HG02678 (cell line): ENCODE measurements around the gene LZTFL1.
A peak's percentile ranks its signal among the peaks of the same experiment; 100 is the strongest.
"Not testable (repeated sequence)": the region's sequence is repeated elsewhere in the genome, so short reads cannot be mapped to it uniquely, and the experiment has no call there.

Experiments used
- ATAC-seq: cut with Tn5 transposase; IDR thresholded peaks from one replicate; pipeline ENCODE4 v1.9.1; 2021; ENCODE audit warnings: mild to moderate bottlenecking, moderate library complexity; ENCODE audit not compliant: unreplicated experiment

Gene LZTFL1

DNA sequence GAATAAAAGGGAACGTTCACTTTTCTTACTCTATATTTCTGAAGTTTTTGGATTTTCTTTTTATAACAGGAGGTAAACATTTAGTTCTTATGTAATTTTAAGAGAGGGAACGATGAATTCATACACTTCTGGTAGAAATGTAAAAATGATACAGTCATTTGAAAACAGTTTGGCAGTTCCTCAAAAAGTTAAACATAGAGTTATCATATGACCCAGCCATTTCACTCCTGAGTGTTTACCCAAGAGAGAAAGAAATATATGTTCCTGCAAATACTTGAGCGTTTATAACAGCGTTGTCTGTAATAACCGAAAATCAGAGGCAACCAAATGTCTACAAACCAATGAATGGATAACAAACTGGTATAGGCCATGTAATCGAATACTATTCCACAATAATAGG, 23.6 kb upstream of the LZTFL1 start:
- ATAC-seq: no peak

DNA sequence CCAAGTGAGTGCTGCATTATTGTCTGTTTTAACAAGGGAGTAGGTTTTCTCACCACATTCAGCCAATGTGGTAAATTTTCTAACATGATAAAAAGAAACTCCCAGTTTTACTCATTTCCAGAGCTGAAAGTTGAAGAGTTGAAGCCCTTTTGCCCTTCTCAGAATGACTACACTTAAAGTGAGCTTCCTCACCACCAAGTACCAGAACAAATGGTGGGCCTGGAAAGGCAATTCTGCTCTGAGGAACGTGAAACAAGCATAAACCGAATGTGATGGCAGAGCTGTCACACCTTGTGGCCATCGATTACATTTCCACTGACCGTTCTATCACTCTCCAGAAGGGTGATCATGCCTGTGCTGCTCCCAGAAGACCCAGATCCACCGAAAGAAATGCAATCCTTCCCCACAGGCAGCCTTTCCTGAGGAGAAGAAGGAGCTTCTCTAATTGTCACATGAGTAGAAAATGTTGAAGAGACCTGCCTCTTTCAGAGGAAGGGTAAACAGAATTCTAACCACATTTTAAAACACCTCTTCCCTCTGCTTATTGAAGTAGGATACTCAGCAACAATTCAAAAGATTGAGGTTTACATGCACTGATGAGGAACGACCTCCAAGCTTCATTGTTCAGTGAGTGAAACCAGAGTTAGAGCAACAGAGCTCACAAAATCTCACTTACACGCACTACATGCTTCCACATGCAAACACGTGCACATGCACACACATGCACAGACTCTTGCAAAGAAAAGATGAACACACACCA, 23.0 kb upstream of the LZTFL1 start:
- peak; percentile 72 for ATAC-seq

GRCh38 chr3:45861043-45861719, 19.3 kb upstream of the LZTFL1 start:
- ATAC-seq: peak; percentile 49

DNA sequence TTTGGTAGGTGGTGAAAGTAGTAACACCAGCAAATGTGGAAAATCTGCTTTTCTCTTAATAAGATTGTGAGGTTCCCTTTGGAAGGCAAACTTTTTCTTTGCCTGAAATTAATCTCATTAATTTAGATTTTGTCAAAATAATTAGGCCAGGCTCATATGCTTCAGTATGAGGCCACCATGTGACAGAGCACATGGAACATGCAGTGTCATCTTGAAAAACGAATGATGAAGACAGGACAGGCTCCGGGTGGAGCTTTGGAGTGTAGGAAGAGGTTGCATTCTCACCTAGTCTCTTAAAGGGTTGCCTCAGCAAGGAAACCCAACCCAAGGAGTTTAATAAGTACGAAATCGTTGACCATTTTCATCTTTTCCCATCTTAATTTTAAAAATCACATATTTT, 18.6 kb upstream of the LZTFL1 start:
- no peak for ATAC-seq

DNA sequence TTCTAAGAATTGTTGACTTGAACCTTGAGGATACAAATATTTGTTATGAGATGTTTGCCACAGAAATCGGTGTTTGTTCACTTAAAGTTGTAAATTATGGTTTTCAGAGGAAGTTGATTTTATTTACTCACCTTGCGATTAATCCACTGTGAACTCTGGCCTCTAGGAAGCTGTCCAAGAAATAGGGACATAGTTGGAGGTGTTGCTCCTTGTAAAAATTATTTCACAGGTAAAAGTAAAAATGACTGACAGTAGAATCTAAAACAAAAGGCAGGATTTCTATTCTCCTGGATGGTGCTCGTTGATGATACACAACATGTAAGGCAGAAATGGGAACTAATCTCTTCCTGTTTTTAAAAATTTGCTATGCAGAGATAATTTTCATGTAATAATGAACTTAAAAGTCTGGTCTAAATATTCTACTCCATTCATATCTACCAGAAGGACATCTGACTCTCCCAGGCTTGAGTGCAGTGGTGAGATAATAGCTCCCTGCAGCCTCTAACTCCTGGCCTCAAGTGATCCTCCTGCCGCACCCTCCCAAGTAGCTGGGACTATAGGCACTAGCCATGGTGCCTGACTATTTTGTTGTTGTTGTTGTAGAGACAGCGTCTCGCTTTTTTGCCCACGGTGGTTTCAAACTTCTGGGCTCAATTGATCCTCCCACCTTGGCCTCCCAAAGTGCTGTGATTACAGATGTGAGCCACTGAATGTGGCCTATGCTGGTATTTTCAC, 17.1 kb upstream of the LZTFL1 start:
- no peak for ATAC-seq

DNA sequence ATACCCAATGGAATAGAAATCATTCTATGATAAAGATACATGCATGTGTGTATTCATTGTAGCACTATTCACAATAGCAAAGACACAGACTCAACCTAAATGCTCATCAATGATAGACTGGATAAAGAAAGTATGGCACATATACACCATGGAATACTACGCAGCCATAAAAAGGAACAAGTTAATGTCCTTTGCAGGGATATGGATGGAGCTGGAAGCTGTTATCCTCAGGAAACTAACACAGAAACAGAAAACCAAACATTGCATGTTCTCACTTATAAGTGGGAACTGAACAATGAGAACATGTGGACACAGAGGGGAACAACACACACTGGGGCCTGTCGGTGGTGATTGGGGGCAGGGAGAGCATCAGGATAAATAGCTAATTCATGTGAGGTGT, 15.1 kb upstream of the LZTFL1 start:
- not testable (repeated sequence) for ATAC-seq

DNA sequence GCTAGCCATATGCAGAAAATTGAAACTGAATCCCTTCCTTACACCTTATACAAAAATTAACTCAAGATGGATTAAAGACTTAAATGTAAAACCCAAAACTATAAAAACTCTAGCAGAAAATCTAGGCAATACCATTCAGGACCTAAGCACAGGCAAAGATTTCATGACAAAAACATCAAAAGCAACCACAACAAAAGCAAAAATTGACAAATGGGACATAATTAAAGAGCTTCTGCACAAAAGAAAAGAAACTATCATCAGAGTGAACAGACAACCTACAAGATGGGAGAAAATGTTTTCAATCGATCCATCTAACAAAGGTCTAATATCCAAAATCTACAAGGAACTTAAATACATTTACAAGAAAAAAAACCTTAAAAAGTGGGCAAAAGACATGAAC, 14.4 kb upstream of the LZTFL1 start:
- not testable (repeated sequence) for ATAC-seq

- peak; percentile 45 for ATAC-seq
Observed at GRCh38 chr3:45852828-45853227, 10.9 kb upstream of the LZTFL1 start.

- ATAC-seq: no peak
Observed at GRCh38 chr3:45848392-45848791, 6.5 kb upstream of the LZTFL1 start.

DNA sequence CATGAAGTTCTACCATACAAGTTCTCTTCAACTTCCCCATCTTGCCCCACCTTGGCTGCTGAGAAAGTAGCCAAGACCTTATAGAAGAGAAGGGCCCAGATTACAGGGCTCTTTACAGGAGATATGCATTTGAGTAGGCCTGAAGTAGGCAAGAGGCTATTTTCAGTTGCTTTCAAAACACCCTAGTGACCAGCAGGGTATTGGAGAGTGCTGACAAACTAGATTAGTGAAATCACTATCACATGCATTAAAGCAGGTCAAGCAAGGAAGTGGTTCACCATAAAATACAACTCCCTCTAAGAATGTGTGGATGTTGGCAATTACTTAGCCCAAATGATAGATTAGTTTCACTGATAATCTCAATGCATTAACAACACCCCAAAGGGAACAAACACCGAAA, 2.7 kb upstream of the LZTFL1 start:
- no peak for ATAC-seq

DNA sequence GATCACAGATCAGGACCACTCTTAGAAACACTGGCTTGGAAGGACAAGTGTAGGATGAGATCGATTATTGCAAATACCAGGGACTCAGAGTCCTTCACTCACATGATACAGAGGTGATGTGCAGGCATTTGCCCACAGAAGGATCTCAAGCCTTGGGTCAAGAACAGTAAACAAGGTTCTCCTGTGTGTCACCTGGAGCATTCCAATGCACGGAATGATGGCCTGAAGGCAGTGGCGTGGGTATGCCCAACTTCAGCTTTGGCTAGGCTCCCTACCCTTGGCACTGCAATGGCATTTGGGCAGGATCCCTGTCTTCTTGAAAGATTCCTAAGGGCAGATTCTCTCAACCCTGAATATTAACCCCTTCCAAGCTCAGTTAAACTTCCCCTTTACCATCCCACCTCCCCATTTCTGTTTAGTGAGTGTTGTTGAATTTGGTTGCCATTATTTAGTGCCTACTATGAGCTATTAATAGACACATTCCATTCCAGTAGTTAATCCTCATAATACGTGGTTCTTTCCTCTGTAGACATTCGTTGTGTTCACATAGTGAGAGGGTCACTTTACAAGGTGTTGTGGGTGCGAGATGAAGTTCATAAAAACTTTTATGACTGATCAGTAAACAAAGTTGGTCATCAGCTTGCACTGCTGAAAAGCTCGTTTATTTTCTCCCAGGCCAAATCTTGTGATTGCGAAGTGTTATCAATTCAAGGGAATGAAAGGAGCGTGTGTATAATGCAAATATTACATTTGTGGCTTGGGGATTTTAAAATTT, 1.1 kb upstream of the LZTFL1 start:
- ATAC-seq: no peak

DNA sequence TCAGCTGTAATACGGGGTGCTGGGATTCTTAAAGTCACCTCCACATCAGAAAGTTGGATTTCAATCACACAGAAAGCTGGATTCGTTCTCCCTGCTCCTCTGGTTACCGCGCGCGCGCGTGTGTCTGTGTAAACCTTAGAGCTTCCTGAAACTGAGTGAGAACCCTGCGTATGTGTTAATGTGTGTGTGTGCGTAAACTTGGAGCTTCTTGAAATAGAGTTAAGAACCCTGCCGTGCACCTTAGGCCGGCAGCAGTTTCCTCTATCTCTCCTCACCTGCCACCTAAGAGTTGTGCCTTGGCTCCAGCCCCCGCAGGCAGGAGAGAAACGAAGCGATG, 531 bp downstream of the LZTFL1 start:
- ATAC-seq: no peak

- no peak for ATAC-seq
Observed at GRCh38 chr3:45838466-45838865, 3.5 kb downstream of the LZTFL1 start.

DNA sequence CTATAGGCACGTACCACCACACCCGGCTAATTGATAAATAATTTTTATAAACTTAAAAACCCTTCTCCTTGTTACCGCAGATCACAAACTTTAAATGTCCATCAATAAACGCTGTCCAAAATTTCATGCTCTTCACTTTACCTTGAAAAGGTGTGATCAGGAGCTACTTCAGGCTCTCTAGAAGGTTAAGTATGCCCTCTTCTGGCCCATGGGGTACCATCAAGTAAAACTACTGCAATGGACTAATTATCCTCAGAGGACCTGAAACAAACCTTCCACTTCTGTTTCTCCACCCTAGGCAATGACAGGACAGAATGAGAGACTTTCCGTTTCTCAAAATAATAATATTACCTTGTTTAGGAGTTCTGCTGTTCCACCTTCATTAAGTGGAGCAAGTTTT, 9.2 kb downstream of the LZTFL1 start:
- ATAC-seq: no peak

DNA sequence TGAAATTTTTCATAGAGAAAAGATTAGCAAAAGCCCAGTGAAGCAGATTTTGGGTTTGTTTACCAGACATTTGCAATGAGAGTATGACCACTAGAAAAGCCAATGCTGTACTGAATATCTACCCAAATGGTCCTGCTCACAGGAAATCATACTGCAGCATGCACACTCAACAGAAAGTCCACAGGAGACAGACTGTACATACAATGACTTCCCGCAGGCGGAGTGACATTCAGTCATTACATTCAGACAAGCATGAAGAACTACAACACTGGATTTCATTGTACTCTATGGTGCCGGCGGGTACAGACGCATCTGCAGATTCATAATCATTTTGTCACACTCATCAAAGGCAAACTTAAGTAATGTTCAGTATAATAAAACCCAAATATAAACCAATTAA, 11.8 kb downstream of the LZTFL1 start:
- no peak for ATAC-seq

GRCh38 chr3:45826908-45827307, 15.0 kb downstream of the LZTFL1 start:
- ATAC-seq: no peak

GRCh38 chr3:45826321-45826720, 15.6 kb downstream of the LZTFL1 start:
- no peak for ATAC-seq

DNA sequence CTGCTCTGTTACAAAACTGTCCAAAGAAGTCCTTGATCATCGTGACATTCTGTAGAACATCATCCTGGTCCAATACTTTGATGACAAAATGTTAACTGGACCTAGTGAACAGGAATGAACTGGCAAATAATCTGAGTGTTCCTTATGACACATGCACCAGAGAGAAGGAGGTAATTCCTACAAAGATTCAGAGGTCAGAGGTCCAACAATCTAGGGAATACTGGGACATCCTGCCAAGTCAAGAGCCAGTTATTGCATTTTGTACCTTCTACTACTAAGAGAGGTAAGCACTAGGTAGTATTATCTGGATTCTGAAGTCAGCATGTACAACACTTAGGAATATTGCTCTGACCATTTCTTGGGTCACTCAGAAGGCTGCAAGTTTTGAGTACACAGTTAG, 20.8 kb downstream of the LZTFL1 start:
- ATAC-seq: no peak

GRCh38 chr3:45819543-45819942, 22.4 kb downstream of the LZTFL1 start:
- ATAC-seq: no peak

DNA sequence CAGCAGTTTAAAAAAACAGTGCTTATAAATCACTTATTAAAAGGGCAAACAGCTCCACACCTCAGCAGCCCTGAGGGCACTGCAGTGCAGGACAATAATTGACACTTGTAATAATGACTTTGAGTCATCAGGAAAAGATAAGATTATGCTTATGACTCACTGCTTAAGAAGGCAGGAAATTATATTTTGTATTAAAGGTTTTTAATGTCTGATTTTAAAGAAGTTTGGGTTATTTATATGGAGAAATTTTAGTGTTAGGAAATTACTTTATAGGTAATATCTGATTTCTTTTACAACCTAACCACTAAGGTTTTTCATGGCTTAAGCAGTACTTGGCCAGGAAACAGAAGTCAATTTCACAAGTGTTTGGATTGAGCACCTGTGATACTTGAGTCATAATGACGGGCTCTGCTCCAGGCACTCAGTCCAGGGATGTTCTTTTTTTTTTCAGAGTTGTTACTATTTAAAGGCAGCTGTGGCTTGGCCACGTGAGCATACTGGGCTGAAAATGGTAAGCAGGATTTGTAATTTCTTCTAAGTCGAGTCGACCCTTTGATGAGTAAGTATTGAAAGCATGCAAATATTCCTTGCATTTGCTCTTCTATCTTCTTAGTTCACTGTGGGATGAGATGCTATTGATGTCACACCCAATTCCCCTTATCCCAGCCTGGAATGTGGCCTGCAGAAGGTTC, 23.9 kb downstream of the LZTFL1 start:
- ATAC-seq: no peak

DNA sequence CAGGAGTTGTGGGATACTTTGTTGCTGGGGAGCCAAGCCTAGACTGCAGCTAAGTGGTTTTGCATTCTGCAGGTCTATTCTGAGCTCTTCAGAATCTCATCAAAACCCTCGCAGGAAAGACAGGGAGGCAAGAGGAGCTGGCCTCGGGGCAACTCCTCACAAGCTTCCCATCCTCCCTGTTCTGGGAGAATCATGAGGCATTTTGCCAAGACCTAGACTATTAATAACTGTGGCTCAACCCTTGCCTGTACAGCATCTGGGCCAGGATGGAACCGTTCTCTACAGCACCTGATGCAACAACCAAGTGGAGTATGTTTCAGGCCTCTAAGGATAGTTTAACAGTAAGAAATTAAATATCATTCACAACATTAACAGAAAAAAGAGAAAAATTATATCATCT, 25.4 kb downstream of the LZTFL1 start:
- ATAC-seq: no peak
